Measurements from ENCODE around the gene KCTD7. TPM values are rescaled to one million over a fixed set of nuclear protein-coding genes. Genes with fewer than 3 reads are reported as not detected.
A peak's percentile ranks its signal among the peaks of the same experiment; 100 is the strongest.

KCTD7 gene
- total and polyA plus RNA-seq, 2 of the 13 experiments (the other 11 are each of a cell fraction or from before 2014, with no cell fraction given), result 7.3 to 13.5 TPM

DNA sequence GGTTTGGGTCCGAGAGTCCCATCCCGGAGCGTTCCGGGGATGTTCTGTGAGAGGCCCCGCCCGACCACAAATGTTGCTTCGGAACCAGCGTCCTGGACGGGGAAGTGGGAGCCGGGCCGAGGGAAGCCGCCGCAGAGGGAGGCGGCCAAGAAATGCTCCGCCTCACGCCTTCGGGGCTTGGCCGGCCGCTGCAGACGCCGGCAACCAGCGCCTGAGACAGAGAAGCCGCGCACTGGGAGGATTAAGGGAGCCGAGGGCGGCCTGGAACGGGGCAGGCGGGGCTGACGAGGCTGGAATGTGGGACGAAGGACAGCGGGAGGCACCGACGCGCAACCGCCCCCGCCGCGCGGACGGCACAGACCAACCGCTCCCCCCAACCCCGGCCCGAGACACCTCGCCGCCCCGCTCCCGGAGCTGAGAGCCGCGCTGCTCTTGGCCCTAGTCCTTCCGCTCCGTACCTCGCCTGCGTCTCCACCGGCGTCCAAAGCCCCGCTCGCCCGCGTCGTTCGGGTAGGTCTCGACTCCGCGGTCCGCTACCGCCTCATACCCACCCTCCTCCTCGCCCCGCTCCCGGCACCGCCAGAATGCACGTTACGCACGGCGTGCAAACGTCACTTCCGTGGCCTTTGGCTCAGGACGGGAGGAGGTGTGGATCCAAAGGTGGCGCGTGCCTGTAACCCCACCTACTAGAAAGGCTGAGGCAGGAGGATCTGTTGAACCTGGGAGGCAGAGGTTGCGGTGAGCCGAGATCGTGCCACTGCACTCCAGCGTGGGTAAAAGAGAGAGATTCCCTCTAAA is 36.7 kb upstream of the KCTD7 start (continued):
- TF ChIP-seq, protein P1, sequence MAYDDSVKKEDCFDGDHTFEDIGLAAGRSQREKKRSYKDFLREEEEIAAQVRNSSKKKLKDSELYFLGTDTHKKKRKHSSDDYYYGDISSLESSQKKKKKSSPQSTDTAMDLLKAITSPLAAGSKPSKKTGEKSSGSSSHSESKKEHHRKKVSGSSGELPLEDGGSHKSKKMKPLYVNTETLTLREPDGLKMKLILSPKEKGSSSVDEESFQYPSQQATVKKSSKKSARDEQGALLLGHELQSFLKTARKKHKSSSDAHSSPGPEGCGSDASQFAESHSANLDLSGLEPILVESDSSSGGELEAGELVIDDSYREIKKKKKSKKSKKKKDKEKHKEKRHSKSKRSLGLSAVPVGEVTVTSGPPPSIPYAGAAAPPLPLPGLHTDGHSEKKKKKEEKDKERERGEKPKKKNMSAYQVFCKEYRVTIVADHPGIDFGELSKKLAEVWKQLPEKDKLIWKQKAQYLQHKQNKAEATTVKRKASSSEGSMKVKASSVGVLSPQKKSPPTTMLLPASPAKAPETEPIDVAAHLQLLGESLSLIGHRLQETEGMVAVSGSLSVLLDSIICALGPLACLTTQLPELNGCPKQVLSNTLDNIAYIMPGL (CRISPR knock-in tag; IDR thresholded peaks at IDR 0.05; ENCODE audit: borderline replicate concordance in 1 of 2, low read depth in 1 of 2), result peak; percentile 86 to 90
- peak; percentile 87 for TF ChIP-seq NR2C2 (CRISPR knock-in tag; IDR thresholded peaks at IDR 0.05; ENCODE audit: borderline replicate concordance)
- 0 out of 2 replicates have a peak, but pooled peaks have one; percentile 24 for TF ChIP-seq ZIK1 (CRISPR knock-in tag; IDR thresholded peaks at IDR 0.05; ENCODE audit: borderline replicate concordance, low read depth)
- no peak for TF ChIP-seq PHB2 (IDR thresholded peaks at IDR 0.05; ENCODE audit: partially characterized antibody)
- TF ChIP-seq, protein P2, sequence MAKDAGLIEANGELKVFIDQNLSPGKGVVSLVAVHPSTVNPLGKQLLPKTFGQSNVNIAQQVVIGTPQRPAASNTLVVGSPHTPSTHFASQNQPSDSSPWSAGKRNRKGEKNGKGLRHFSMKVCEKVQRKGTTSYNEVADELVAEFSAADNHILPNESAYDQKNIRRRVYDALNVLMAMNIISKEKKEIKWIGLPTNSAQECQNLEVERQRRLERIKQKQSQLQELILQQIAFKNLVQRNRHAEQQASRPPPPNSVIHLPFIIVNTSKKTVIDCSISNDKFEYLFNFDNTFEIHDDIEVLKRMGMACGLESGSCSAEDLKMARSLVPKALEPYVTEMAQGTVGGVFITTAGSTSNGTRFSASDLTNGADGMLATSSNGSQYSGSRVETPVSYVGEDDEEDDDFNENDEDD (CRISPR knock-in tag; IDR thresholded peaks at IDR 0.05; ENCODE audit: borderline replicate concordance), result peak; percentile 94
- TF ChIP-seq, protein P3, sequence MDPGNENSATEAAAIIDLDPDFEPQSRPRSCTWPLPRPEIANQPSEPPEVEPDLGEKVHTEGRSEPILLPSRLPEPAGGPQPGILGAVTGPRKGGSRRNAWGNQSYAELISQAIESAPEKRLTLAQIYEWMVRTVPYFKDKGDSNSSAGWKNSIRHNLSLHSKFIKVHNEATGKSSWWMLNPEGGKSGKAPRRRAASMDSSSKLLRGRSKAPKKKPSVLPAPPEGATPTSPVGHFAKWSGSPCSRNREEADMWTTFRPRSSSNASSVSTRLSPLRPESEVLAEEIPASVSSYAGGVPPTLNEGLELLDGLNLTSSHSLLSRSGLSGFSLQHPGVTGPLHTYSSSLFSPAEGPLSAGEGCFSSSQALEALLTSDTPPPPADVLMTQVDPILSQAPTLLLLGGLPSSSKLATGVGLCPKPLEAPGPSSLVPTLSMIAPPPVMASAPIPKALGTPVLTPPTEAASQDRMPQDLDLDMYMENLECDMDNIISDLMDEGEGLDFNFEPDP (CRISPR knock-in tag; conservative IDR thresholded peaks at IDR 0.05), result peak; percentile 91; the same call in 1 of the 2 replicates
- TF ChIP-seq, protein P4, sequence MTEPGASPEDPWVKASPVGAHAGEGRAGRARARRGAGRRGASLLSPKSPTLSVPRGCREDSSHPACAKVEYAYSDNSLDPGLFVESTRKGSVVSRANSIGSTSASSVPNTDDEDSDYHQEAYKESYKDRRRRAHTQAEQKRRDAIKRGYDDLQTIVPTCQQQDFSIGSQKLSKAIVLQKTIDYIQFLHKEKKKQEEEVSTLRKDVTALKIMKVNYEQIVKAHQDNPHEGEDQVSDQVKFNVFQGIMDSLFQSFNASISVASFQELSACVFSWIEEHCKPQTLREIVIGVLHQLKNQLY (CRISPR knock-in tag; IDR thresholded peaks at IDR 0.05), result no peak
- peak; percentile 66; the same call in 1 of the 2 replicates for TF ChIP-seq ZFYVE20 (CRISPR knock-in tag; IDR thresholded peaks at IDR 0.05; ENCODE audit: borderline replicate concordance, low read depth)
- TF ChIP-seq BRD4 (CRISPR knock-in tag; IDR thresholded peaks at IDR 0.05), result peak; percentile 70; the same call in 1 of the 2 replicates
- no peak for TF ChIP-seq SUZ12 (IDR thresholded peaks at IDR 0.05; ENCODE audit: low read depth, low read length)
- TF ChIP-seq, protein P5, sequence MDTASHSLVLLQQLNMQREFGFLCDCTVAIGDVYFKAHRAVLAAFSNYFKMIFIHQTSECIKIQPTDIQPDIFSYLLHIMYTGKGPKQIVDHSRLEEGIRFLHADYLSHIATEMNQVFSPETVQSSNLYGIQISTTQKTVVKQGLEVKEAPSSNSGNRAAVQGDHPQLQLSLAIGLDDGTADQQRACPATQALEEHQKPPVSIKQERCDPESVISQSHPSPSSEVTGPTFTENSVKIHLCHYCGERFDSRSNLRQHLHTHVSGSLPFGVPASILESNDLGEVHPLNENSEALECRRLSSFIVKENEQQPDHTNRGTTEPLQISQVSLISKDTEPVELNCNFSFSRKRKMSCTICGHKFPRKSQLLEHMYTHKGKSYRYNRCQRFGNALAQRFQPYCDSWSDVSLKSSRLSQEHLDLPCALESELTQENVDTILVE (CRISPR knock-in tag; IDR thresholded peaks at IDR 0.05), result peak; percentile 56; the same call in 1 of the 2 replicates
- TF ChIP-seq, protein P6, sequence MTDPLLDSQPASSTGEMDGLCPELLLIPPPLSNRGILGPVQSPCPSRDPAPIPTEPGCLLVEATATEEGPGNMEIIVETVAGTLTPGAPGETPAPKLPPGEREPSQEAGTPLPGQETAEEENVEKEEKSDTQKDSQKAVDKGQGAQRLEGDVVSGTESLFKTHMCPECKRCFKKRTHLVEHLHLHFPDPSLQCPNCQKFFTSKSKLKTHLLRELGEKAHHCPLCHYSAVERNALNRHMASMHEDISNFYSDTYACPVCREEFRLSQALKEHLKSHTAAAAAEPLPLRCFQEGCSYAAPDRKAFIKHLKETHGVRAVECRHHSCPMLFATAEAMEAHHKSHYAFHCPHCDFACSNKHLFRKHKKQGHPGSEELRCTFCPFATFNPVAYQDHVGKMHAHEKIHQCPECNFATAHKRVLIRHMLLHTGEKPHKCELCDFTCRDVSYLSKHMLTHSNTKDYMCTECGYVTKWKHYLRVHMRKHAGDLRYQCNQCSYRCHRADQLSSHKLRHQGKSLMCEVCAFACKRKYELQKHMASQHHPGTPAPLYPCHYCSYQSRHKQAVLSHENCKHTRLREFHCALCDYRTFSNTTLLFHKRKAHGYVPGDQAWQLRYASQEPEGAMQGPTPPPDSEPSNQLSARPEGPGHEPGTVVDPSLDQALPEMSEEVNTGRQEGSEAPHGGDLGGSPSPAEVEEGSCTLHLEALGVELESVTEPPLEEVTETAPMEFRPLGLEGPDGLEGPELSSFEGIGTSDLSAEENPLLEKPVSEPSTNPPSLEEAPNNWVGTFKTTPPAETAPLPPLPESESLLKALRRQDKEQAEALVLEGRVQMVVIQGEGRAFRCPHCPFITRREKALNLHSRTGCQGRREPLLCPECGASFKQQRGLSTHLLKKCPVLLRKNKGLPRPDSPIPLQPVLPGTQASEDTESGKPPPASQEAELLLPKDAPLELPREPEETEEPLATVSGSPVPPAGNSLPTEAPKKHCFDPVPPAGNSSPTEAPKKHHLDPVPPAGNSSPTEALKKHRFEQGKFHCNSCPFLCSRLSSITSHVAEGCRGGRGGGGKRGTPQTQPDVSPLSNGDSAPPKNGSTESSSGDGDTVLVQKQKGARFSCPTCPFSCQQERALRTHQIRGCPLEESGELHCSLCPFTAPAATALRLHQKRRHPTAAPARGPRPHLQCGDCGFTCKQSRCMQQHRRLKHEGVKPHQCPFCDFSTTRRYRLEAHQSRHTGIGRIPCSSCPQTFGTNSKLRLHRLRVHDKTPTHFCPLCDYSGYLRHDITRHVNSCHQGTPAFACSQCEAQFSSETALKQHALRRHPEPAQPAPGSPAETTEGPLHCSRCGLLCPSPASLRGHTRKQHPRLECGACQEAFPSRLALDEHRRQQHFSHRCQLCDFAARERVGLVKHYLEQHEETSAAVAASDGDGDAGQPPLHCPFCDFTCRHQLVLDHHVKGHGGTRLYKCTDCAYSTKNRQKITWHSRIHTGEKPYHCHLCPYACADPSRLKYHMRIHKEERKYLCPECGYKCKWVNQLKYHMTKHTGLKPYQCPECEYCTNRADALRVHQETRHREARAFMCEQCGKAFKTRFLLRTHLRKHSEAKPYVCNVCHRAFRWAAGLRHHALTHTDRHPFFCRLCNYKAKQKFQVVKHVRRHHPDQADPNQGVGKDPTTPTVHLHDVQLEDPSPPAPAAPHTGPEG (CRISPR knock-in tag; IDR thresholded peaks at IDR 0.05), result peak; percentile 72
- TF ChIP-seq, protein P7, sequence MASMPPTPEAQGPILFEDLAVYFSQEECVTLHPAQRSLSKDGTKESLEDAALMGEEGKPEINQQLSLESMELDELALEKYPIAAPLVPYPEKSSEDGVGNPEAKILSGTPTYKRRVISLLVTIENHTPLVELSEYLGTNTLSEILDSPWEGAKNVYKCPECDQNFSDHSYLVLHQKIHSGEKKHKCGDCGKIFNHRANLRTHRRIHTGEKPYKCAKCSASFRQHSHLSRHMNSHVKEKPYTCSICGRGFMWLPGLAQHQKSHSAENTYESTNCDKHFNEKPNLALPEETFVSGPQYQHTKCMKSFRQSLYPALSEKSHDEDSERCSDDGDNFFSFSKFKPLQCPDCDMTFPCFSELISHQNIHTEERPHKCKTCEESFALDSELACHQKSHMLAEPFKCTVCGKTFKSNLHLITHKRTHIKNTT (CRISPR knock-in tag; IDR thresholded peaks at IDR 0.05), result no peak

Data from HepG2 (cell line).